ENCODE data around the gene KCNN3.

Gene KCNN3

DNA sequence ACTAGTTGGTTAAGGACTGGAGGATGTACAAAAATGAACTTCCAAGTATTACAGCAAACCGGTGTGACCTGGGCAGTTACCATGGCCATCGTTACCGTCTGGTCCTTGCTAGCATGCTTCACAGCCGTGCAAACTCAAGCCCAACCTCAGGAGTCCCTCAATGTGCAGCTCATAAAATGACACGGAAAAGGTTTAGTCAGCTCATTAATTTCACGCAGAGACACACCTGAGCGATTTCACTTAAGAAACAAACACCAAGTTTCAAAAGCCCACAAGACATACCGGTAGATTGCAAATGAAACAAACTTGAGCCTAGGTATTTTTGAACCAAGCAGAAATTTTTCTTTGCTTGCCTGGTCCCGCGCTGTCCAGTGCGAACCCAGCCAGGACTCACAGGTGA is 157.1 kb downstream of the KCNN3 start:
- DNase-seq (ENCODE audit: low read depth): no peak
- H3K4me3 ChIP-seq (ENCODE audit: low read depth, low read length): no peak overlapping the region
- TF ChIP-seq, protein P1, sequence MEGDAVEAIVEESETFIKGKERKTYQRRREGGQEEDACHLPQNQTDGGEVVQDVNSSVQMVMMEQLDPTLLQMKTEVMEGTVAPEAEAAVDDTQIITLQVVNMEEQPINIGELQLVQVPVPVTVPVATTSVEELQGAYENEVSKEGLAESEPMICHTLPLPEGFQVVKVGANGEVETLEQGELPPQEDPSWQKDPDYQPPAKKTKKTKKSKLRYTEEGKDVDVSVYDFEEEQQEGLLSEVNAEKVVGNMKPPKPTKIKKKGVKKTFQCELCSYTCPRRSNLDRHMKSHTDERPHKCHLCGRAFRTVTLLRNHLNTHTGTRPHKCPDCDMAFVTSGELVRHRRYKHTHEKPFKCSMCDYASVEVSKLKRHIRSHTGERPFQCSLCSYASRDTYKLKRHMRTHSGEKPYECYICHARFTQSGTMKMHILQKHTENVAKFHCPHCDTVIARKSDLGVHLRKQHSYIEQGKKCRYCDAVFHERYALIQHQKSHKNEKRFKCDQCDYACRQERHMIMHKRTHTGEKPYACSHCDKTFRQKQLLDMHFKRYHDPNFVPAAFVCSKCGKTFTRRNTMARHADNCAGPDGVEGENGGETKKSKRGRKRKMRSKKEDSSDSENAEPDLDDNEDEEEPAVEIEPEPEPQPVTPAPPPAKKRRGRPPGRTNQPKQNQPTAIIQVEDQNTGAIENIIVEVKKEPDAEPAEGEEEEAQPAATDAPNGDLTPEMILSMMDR (IDR thresholded peaks at IDR 0.05; ENCODE audit: insufficient read depth, low read depth, low read length, missing control alignments): no peak

DNA sequence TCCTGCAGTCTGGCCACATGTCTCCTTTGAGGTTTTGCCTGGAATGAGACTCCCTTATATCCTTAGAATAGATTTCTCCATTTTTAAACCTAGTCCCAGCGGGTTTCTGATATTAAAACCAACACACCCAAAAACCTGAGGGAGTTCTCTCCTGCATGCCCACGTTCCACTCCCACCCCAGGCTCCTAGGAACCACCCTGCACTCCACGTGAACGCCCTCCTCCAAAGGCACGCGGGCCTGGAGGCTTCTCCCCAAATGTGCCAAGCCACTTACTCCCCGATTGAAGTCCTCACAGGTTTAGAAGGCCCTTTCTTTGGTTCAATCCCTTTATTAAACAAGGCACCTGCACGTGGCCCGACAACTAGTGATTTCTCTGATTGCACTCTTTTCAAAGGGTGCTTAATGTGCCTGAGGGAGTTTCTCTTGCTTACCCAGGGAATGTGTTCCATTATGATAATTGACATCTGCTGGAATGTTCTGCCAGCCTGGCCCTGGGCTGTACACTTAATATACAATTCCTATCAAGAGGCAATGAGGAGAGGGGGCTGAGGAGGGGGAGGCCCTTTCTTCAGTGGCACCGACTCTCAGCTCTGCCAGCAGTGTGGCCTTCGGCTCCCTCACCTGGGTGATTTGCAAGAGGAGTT is 157.8 kb downstream of the KCNN3 start:
- TF ChIP-seq, protein P1 (IDR thresholded peaks at IDR 0.05; ENCODE audit: insufficient read depth, low read depth, low read length, missing control alignments): no peak
- DNase-seq (ENCODE audit: low read depth): no peak
- no peak overlapping the region for H3K4me3 ChIP-seq (ENCODE audit: low read depth, low read length)

DNA sequence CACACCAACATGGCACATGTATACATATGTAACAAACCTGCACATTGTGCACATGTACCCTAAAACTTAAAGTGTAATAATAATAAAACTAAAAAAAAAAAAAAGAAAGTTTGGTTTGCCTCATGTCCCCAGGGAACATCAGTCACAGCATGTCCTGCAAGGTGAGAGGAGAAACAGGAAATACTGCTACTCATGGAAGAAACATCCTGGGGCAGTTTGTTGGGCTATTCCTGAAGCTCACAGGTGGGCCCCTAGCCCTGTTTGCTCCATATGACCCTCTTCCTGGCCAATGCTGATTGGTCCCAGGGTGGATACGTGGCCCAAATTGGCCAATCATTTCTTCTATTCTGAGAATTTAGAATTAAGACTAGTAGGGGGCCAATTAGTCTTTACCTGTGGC is 158.7 kb downstream of the KCNN3 start:
- no peak overlapping the region for H3K4me3 ChIP-seq (ENCODE audit: low read depth, low read length)
- DNase-seq (ENCODE audit: low read depth): no peak
- TF ChIP-seq, protein P1 (IDR thresholded peaks at IDR 0.05; ENCODE audit: insufficient read depth, low read depth, low read length, missing control alignments): no peak

DNA sequence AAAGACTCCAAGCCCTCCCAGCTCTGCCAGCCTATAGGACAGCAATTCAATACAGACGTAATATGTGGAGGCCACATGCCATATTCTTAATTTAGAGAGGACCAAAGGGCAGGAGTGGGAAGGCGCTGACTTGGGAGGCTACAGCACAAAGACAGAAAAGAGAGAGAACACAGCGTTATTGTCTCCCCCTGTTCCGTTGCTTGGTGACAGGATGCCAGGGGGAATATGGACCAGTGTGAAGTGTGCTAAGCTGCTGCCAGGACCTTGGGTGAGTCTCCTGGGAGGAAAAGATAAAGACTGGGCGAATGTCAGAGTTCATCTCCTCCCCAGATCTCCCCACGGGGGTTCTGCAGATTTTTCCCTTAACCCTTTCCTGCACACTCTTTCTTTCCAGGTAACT is 160.0 kb downstream of the KCNN3 start:
- DNase-seq (ENCODE audit: low read depth): no peak
- TF ChIP-seq, protein P1 (IDR thresholded peaks at IDR 0.05; ENCODE audit: insufficient read depth, low read depth, low read length, missing control alignments): no peak
- no peak overlapping the region for H3K4me3 ChIP-seq (ENCODE audit: low read depth, low read length)

DNA sequence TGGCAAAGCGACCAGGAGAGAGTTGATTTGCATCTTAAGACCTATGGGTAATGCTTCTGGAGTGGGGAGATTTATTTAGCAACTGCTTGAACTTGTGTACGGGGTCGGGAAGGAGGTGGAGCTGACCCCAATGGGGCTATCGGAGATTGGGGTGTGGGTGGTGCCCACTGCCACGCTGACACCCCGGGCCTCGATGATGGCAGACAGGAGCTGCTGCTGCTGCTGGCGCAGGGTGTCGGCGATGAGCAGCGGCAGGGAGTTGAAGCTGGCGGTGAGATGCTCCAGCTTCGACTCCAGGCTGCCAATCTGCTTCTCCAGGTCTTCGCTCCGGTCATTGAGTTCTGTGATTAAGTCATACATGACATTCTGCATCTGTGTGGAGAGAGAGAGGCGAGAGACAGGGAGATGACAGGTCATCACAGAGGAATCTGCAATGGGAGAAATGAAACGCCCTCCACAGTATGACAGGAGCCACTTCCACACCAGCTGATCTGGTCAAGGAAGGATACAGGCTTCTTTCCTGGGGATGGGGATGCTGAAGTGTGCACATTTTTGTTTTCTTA is 162.1 kb downstream of the KCNN3 start:
- TF ChIP-seq, protein P1 (IDR thresholded peaks at IDR 0.05; ENCODE audit: insufficient read depth, low read depth, low read length, missing control alignments): no peak
- H3K4me3 ChIP-seq (ENCODE audit: low read depth, low read length): no peak overlapping the region
- DNase-seq (ENCODE audit: low read depth): no peak

DNA sequence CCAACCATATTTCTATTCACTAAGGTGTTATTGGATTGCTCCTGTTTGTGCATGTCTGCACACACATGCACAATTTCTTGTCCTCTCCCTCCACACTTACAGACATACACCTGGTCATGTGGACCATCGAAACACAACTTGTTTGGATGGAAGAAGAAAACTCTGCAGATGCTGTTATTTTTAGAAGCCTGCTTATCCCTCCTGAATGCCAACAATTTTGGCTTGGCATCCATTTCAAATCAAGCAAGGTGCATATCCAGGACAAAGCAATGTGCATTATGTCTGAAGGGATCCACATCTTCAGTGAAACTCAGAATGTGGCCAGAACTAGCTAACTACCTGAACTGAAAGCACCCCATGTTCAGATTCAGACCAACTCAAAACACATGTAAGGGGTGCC is 163.2 kb downstream of the KCNN3 start:
- H3K4me3 ChIP-seq (ENCODE audit: low read depth, low read length): no peak overlapping the region
- DNase-seq (ENCODE audit: low read depth): no peak
- TF ChIP-seq, protein P1 (IDR thresholded peaks at IDR 0.05; ENCODE audit: insufficient read depth, low read depth, low read length, missing control alignments): no peak

DNA sequence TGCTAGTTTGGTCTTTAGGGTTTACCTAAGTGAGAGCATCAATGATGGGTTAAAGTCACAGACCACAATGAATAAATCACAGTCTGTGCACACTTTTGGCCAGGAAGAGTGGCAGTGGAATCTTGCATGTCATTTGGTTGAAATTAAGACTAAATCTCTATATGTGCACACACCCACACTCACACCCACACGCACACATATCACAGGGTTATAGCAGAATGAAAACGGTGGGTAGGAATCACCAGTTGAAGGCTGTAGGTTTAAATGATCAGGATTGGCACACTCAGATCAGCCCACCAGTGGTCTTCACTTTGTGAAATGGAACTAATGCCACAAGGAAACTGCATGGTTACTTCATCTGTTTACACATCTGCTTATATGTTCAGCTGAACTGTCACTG is 164.5 kb downstream of the KCNN3 start:
- TF ChIP-seq, protein P1 (IDR thresholded peaks at IDR 0.05; ENCODE audit: insufficient read depth, low read depth, low read length, missing control alignments): no peak

More for the DNA sequence above, 164.5 kb downstream of the KCNN3 start:
- no peak overlapping the region for H3K4me3 ChIP-seq (ENCODE audit: low read depth, low read length)
- DNase-seq (ENCODE audit: low read depth): no peak
